ENCODE results near the gene TMEM106B. TPM values are rescaled to one million over a fixed set of nuclear protein-coding genes. Genes with fewer than 3 reads are reported as not detected.

The TMEM106B gene
- total RNA-seq, 1 experiment from 2014 or later, result 33.1 TPM

- BruUV-seq (replicated peaks), result no TSS peak
- Histone ChIP-seq H3K9me3 (ENCODE audit: control insufficient read depth in 1 of 2, insufficient read depth in 1 of 2, low read depth in 1 of 2, low read length in 2 of 2) (no peaks in the 10 kb centered on the region), H3K36me3 (ENCODE audit: control insufficient read depth in 1 of 2, insufficient read depth in 2 of 2, low read length in 2 of 2) (peaks cover 0 to 8% of the 10 kb centered on the region in 2 experiments; a peak in 1 of 4 replicates), H3K9ac (ENCODE audit: low read length) (no peak overlapping the region), H4K20me1 (ENCODE audit: insufficient read depth) (no peaks in the 10 kb centered on the region), H3K4me1 (ENCODE audit: control insufficient read depth in 1 of 2, insufficient read depth in 2 of 2, low read length in 2 of 2) (peaks cover 2 to 3% of the 10 kb centered on the region in 2 experiments; a peak in 2 of 4 replicates), H3K27me3 (ENCODE audit: insufficient read depth, low read length) (no peaks in the 10 kb centered on the region), H3K4me2 (ENCODE audit: low read length) (no peak overlapping the region), H3K79me2 (ENCODE audit: insufficient read depth, low read length) (peaks cover 29% of the 10 kb centered on the region), H3K4me3 (replicated peaks in 1 of 2; ENCODE audit: low read depth in 1 of 2, low read length in 2 of 2) (no peak overlapping the region), H2AFZ (ENCODE audit: low read depth, low read length, poor library complexity, severe bottlenecking) (no peak overlapping the region), H3K27ac (ENCODE audit: low read depth, low read length) (no peak overlapping the region), H3K9me2 (ENCODE audit: insufficient read depth) (no peaks in the 10 kb centered on the region)
- POLR2A ChIA-PET, result no interaction called here
- intact Hi-C loops (cut with micrococcal nuclease), result no loop called here
- RAD21 ChIA-PET (ENCODE audit: low non-redundant PET in 1 of 2, low total read pairs in 2 of 2, uncharacterized antibody in 2 of 2, unreplicated experiment in 2 of 2), result no interaction called here
- TF ChIP-seq POLR2A (IDR thresholded peaks at IDR 0.05; ENCODE audit: borderline replicate concordance, extremely low read depth, insufficient read depth, insufficient read length) (no peak), EZH2 (IDR thresholded peaks at IDR 0.05) (no peak), POLR2AphosphoS5 (IDR thresholded peaks at IDR 0.05; ENCODE audit: low read depth, low read length) (no peak), RAD21 (IDR thresholded peaks at IDR 0.05; ENCODE audit: low read depth) (no peak), SP1 (IDR thresholded peaks at IDR 0.05; ENCODE audit: low read depth) (no peak), ZNF274 (IDR thresholded peaks at IDR 0.05; ENCODE audit: low read depth, low read length) (no peak), TCF7L2 (IDR thresholded peaks at IDR 0.05; ENCODE audit: borderline replicate concordance, extremely low read depth, insufficient read depth, insufficient read length) (no peak), SIN3A (IDR thresholded peaks at IDR 0.05; ENCODE audit: low read depth) (no peak), YY1 (IDR thresholded peaks at IDR 0.05; ENCODE audit: extremely low read depth, insufficient replicate concordance, low read depth, low read length) (no peak), CBX3 (IDR thresholded peaks at IDR 0.05; ENCODE audit: low read depth) (no peak), ATF3 (IDR thresholded peaks at IDR 0.05) (no peak), FOSL1 (IDR thresholded peaks at IDR 0.05; ENCODE audit: low read depth) (no peak)
- no peak for DNase-seq (ENCODE audit: low read depth, low spot score)
- CTCF ChIA-PET, result no interaction called here
- no peak for ATAC-seq
These were observed 6.2 kb downstream of the TMEM106B start for GRCh38 chr7:12217311-12217710.

All from HCT116 (cell line).